Glutamatergic neuron (in vitro differentiated cells): ENCODE data around the gene NCOR2. TPM values are rescaled to one million over a fixed set of nuclear protein-coding genes. Genes with fewer than 3 reads are reported as not detected.

Experiments
- DNase-seq: peaks from one replicate; pipeline ENCODE4 v3.0.0; 2022
- H3K27ac Mint-ChIP-seq: one replicate; pipeline ENCODE4 v1.8.0; 2020; ENCODE audit warnings: mild to moderate bottlenecking, mixed read lengths, inconsistent platforms; ENCODE audit not compliant: unreplicated experiment
- H3K27me3 Mint-ChIP-seq: one replicate; pipeline ENCODE4 v1.8.0; 2020; ENCODE audit warnings: mild to moderate bottlenecking, moderate library complexity, mixed read lengths, inconsistent platforms; ENCODE audit not compliant: unreplicated experiment
- H3K36me3 Mint-ChIP-seq: one replicate; pipeline ENCODE4 v1.8.0; 2020; ENCODE audit warnings: mild to moderate bottlenecking, mixed read lengths, inconsistent platforms; ENCODE audit not compliant: unreplicated experiment
- H3K4me1 Mint-ChIP-seq: one replicate; pipeline ENCODE4 v1.8.0; 2020; ENCODE audit warnings: mild to moderate bottlenecking, low read depth, mixed read lengths, inconsistent platforms; ENCODE audit not compliant: unreplicated experiment
- H3K4me3 Mint-ChIP-seq: one replicate; pipeline ENCODE4 v1.8.0; 2020; ENCODE audit warnings: mild to moderate bottlenecking, mixed read lengths, inconsistent platforms; ENCODE audit not compliant: unreplicated experiment
- H3K9me3 Mint-ChIP-seq: one replicate; pipeline ENCODE4 v1.8.0; 2020; ENCODE audit warnings: mild to moderate bottlenecking, moderate library complexity, mixed read lengths, inconsistent platforms; ENCODE audit not compliant: unreplicated experiment
- total RNA-seq: library from RNA; stranded (reverse); fragmentation: NEBNext Ultra II Directional; extraction: Animal tissue kit (Norgen Biotek cat#: 25700); gene quantifications from one replicate; pipeline ENCODE4 v1.2.1, GENCODE V29; 2021; ENCODE audit not compliant: unreplicated experiment
- TF ChIP-seq, protein P1 (sequence below): fragments of 200-600 bp; sonication (generic); IDR thresholded peaks from one replicate; pipeline ENCODE4 v1.5.0; 2021; ENCODE audit not compliant: partially characterized antibody, unreplicated experiment

The NCOR2 gene
- total RNA-seq, 1 donor from 2014 or later = 360 TPM

DNA sequence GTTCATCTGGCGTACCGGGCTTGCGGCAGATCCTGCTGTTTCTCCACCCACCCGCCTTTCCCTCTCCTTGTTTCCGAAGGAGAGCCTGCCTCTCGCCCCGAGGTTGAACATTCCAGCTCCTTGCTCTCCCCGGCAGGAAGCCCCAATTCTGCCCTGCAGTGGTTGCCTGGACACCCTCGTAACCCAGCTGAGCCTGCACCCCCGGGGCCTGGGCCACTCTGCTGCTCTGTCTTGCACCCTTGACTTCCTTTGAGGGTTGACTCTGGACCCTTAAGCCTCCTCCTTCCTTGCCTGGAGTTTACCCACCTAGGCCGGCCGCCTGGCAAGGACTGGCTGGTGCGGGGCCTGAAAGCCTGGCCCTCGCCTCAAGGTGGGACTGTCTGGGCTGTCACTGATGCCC, 25.8 kb upstream of the NCOR2 start:
- Mint-ChIP-seq H3K36me3 (peaks cover 23% of the 10 kb centered on the region), H3K9me3 (peaks cover 21% of the 10 kb centered on the region), H3K4me3 (no peak overlapping the region), H3K27me3 (peaks cover 12% of the 10 kb centered on the region), H3K4me1 (peaks cover 18% of the 10 kb centered on the region), H3K27ac (no peak overlapping the region)
- DNase-seq = no peak
- TF ChIP-seq, protein P1, sequence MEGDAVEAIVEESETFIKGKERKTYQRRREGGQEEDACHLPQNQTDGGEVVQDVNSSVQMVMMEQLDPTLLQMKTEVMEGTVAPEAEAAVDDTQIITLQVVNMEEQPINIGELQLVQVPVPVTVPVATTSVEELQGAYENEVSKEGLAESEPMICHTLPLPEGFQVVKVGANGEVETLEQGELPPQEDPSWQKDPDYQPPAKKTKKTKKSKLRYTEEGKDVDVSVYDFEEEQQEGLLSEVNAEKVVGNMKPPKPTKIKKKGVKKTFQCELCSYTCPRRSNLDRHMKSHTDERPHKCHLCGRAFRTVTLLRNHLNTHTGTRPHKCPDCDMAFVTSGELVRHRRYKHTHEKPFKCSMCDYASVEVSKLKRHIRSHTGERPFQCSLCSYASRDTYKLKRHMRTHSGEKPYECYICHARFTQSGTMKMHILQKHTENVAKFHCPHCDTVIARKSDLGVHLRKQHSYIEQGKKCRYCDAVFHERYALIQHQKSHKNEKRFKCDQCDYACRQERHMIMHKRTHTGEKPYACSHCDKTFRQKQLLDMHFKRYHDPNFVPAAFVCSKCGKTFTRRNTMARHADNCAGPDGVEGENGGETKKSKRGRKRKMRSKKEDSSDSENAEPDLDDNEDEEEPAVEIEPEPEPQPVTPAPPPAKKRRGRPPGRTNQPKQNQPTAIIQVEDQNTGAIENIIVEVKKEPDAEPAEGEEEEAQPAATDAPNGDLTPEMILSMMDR = no peak

- TF ChIP-seq, protein P1 = no peak
- H3K4me3 Mint-ChIP-seq = no peak overlapping the region
- H3K27me3 Mint-ChIP-seq = peaks cover 10% of the 10 kb centered on the region
- peaks cover 21% of the 10 kb centered on the region for H3K9me3 Mint-ChIP-seq
- H3K27ac Mint-ChIP-seq = no peak overlapping the region
- H3K36me3 Mint-ChIP-seq = peaks cover 25% of the 10 kb centered on the region
- DNase-seq = no peak
- H3K4me1 Mint-ChIP-seq = peaks cover 18% of the 10 kb centered on the region
These were observed 25.2 kb upstream of the NCOR2 start for GRCh38 chr12:124592481-124593160.

- no peak for DNase-seq
- no peak overlapping the region for H3K27ac Mint-ChIP-seq
- no peak overlapping the region for H3K4me3 Mint-ChIP-seq
- peaks cover 21% of the 10 kb centered on the region for H3K9me3 Mint-ChIP-seq
- TF ChIP-seq, protein P1 = no peak
- peaks cover 10% of the 10 kb centered on the region for H3K27me3 Mint-ChIP-seq
- peaks cover 27% of the 10 kb centered on the region for H3K36me3 Mint-ChIP-seq
- peaks cover 18% of the 10 kb centered on the region for H3K4me1 Mint-ChIP-seq
These were observed 24.6 kb upstream of the NCOR2 start for GRCh38 chr12:124592050-124592449.

DNA sequence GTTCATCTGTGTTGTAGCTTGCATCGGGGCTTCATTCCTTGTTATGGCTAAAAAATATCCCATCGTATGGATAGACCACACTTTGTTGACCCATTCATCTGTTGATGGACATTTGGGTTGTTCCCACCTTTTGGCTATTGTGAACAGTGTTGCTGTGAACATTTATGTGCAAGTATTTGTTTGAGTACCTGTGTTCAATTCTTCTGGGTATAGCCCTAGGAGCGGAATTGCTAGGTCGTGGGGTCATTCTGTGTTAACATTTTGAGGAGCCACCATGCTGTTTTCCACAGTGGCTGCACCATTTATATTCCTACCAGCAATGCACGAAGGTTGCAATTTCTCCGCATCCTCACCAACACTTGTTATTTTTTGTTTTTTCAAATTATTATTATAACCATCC, 23.0 kb upstream of the NCOR2 start:
- TF ChIP-seq, protein P1 = no peak
- H3K36me3 Mint-ChIP-seq = peaks cover 27% of the 10 kb centered on the region
- DNase-seq = no peak
- no peak overlapping the region for H3K27ac Mint-ChIP-seq
- peaks cover 15% of the 10 kb centered on the region for H3K9me3 Mint-ChIP-seq
- H3K27me3 Mint-ChIP-seq = peaks cover 8% of the 10 kb centered on the region
- H3K4me1 Mint-ChIP-seq = peaks cover 15% of the 10 kb centered on the region
- no peak overlapping the region for H3K4me3 Mint-ChIP-seq

DNA sequence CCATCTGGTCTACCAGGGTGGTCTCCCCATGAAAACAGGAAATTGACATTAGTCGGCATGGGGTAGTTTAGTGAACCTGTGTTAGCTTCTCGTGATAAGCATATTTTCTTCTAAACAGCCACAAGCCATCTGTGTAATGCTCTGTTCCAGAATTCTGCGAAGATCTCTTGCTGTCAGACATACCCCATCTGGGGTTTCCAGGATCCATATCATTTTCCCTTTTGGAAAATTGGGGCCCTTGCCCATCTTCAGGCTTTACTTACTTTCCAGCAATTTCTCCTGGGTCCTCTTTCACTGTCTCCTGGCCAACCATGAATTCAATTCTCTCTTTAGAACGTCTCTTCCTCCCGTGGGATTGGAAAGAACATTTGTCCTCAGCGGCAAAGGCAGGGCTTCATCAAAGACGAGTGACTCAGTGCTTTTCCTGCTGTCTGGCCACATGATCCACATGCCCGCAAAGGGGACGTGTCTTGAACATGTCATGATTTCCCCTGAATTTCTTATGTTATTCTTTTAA, 21.4 kb upstream of the NCOR2 start:
- H3K36me3 Mint-ChIP-seq = peaks cover 27% of the 10 kb centered on the region
- peaks cover 16% of the 10 kb centered on the region for H3K9me3 Mint-ChIP-seq
- peak overlapping the region; percentile 69 for H3K27ac Mint-ChIP-seq
- peaks cover 7% of the 10 kb centered on the region for H3K4me1 Mint-ChIP-seq
- TF ChIP-seq, protein P1 = no peak
- no peak for DNase-seq
- H3K27me3 Mint-ChIP-seq = peaks cover 3% of the 10 kb centered on the region
- peak overlapping the region; percentile 3 for H3K4me3 Mint-ChIP-seq
